ENCODE results near the gene RINL.
A peak's percentile ranks its signal among the peaks of the same experiment; 100 is the strongest.

The RINL gene
- total RNA-seq = 67.4 to 69.3 reads per million in 2 experiments

DNA sequence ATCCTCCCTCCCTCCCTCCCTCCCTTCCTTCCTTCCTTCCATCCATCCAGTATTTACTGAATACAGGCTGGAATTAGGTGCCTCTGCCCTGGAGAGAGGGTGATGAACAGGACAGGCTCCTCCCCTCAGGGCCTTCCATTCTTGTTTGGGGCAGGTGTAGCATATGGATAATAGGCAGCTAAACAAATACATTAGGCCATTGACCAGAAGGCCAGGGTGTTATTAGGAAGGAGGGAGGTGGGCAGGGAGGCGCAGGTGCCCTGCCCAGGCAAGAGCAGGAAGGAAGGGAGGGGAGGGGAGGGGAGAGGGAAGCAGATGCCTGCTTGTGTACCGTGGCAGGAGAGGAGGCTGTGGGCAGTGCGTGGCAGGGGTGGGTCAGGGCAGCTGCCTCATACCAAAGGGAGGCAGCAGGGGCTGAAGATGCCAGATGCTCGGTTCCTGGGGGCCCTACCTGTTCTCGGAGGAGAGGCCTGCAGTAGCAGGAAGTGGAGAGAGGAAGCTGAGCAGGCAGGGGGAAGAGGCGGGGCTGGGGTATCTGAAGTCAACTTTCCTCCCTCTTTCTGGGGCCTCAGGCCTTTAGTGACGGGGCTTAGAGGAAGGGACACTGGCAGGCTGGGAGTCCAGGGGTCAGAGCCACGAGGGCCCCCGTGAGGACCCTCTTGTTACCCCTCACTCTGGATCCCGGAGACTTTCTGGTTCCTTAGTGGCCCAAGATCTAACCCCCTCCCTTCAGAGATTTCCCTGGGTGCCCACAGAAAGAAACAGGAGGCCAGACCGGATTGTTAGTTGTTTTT lies at the start of gene RINL:
RINL (minus strand) TSS at position 495 of the 794 bp plus-strand sequence. CDS start 1,533 bp downstream, outside the sequence.
- DNase-seq (ENCODE audit: low read depth) = peak; percentile 56

- no peak for DNase-seq (ENCODE audit: low read depth)
Observed at GRCh38 chr19:38924388-38924787, 46.3 kb upstream of the RINL start.

- no peak for DNase-seq (ENCODE audit: low read depth)
Observed at GRCh38 chr19:38922482-38922881, 44.4 kb upstream of the RINL start.

GRCh38 chr19:38921420-38922274 lies 43.6 kb upstream of the RINL start:
- no peak for DNase-seq (ENCODE audit: low read depth)

DNA sequence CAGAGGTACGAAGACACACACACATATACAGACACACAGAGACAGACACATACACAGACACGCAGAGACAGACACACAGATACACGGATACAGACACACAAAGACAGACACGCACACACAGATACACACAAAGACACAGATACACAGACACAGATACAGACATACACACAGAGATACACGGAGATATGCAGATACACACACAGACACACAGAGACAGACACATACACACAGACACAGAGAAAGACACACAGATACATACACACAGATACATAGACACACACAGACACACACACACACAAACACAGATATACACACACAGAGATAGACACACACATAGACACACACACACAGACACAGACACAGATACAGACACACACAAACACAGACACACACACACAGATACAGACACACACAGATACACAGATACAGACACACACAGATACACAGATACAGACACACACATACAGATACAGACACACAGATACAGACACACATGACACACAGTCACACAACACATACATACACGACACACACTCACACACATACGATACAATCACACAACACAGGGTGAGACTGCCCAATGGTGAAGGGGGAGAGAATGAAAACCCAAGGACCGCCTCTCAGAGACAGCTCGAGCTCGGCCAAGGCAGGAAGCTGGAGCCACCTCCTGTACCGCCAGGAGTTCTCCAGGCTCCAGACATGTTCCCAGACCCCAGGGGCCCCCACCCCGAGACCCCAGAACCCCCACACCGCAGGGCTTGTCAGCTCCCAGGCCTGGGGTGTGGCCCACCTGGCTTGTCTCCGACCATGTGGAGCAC lies 42.7 kb upstream of the RINL start:
- no peak for DNase-seq (ENCODE audit: low read depth)

GRCh38 chr19:38919837-38920601 lies 41.9 kb upstream of the RINL start:
- no peak for DNase-seq (ENCODE audit: low read depth)

DNA sequence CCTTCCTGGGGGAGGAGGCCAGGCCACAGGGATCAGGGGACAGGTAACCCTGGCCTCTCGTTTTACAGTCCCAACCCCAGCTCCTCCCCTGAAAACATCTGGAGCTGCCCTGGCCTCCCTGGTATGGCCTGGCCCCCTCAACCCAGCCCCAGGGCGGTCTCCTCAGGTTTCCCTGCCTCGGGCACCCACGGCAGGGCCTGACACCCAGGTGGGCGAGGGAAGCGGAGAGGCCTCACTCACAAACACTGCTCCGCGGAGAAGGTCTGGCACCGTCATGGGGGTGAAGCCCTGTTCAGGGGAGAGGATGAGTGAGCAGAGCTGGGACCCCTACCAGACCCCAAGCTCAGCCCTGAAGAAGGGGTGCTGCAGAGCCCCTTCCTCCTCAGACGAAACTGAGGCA lies 40.5 kb upstream of the RINL start:
- DNase-seq (ENCODE audit: low read depth) = no peak

DNA sequence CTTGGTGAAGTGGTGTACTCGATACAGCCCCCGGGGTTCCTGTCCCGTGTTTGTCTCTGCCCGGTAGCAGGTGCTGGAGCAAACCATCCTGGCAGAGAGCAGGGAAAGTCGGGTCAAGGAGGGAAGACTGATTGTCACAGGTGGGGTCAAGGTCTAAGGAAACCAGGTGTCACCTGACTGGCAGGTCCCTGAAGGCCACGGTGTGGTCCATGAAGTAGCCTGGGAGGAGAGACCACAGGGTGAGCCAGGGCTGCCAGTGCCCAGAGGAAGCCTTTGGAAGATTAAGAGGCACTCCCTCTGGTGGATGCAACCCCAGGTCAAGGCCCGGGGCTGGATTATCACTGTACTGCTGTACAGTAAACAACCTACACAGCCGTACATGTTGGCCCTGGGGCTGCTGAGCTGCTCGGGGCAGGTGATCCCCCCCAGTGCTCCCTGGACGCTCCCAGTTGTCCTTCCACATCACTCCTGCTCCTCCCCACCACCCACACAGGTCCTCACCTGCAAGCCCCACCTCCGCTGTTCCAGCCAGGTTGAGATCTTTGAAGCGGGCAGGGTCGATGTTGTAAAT lies 39.9 kb upstream of the RINL start:
- no peak for DNase-seq (ENCODE audit: low read depth)

GRCh38 chr19:38917516-38917915 lies 39.4 kb upstream of the RINL start:
- no peak for DNase-seq (ENCODE audit: low read depth)

DNA sequence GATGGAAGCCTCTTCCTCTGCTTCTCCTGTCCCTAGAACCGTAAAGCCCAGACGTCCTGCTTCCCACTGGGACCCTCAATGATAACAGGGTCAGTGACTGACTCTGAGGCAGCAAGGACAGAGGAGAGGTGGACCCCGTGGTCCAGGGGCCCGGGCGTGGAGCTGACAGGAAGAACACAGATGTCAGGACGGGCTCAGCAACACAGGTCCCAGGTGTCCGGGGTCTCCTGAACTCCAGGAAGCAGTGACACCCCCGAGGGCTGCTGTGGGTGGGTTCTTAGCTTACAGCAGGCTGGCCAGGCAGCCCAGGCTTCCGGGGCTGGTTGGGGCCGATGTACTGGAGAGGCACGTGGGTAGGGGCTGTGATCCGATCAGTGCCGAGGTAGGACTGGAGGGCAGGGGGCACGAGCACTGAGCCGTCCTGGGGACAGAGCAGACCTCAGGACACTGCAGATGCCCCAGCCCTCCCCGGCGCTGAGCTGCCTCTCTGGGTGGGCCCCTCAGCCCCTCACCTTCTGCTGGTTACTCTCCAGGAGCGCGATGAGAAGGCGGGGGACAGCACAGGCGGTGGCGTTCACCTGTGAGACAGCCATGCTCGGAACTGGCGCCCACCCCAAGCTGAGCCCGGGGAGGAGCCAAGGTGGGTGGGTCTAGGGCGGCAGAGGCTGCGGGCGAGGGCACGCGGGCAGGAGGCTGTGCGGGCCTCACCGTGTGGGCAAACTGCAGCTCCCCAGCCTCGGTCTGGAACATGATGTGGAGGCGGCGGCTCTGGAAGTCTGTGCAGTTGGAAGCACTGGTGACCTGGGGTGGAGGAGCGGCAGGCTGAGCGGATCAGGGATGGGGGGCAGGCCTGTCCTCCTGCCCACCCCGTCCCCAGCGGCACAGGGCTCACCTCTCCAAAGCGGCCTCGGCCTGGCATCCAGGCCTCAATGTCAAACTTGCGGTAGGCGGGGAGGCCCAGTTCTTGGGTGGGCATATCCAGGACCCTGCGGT lies 37.5 kb upstream of the RINL start:
- DNase-seq (ENCODE audit: low read depth) = no peak

- DNase-seq (ENCODE audit: low read depth) = no peak
Observed at GRCh38 chr19:38913958-38914357, 35.9 kb upstream of the RINL start.

DNA sequence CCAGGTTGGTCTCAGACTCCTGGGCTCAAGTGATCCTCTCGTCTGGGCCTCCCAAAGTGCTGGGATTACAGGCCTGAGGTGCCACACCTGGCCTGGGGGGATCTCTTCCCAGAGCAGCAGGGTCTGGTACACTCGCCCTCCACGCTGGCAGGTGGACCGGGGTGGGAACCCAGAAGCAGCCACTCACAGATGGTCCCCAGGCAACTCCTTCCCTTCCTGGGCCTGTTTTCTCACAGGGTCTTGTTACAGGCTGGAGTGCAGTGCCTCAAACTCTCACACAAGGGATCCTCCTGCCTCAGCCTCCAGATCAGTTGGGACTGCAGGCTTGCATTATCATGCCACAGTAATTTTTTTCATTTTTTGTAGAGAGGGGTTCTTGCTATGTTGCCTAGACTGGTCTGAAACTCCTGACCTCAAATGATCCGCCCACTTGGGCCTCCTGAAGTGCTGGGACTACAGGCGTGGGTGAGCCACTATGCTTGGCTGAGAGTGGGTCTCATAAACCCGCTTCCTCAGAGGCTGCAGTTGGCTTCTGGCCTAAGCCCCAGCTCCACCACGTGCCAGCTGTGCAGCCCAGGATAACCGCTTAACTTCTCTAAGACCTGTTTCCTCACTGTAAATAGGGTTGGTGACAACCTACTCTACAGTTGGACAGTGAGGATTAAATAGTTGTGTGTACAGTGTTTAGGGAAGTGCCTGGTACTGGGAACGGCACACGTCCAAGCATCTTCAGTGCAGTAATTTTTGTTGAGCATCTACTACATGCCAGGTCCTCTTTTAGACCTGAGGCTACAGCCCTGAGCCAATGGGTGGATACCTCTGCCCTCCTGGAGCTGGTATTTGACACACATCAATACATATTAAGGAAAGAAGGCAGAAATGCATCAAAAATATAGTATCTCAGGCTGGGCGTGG lies 34.8 kb upstream of the RINL start:
- DNase-seq (ENCODE audit: low read depth) = no peak

DNA sequence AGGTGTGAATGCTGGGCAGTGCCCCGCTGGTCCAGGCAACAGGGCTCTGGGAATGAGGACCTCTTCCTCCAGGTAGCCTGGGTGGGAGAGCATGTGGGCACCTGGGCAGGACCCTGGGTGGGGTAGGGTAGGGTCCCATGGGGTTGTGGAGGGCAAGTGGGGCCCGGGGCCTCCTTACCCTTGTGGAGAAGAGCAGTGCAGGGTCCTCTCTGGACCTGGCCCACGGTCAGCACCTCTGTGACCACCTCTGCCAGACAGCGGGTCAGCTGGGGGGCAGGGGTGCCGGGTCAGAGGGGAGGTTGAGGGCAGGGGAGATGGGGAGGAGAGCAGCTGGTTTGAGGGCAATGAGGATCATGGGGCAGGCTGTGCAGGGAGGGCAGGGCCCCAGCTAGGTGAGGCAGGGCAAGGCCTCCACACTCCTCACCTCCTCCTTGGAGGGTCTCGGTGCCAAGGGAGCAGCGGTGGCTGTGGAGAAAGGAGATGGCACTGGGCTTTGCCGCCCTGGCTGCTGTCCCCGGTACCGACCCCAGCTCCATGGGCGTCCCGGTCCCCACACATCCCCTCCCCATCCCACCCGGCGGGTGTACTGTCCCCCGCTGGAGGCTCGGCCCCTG lies 33.4 kb upstream of the RINL start:
- DNase-seq (ENCODE audit: low read depth) = no peak

GRCh38 chr19:38910488-38910887 lies 32.4 kb upstream of the RINL start:
- no peak for DNase-seq (ENCODE audit: low read depth)

GRCh38 chr19:38908911-38909310 lies 30.8 kb upstream of the RINL start:
- no peak for DNase-seq (ENCODE audit: low read depth)

GRCh38 chr19:38907670-38908069 lies 29.6 kb upstream of the RINL start:
- DNase-seq (ENCODE audit: low read depth) = no peak

- no peak for DNase-seq (ENCODE audit: low read depth)
Observed at GRCh38 chr19:38907227-38907626, 29.2 kb upstream of the RINL start.

DNA sequence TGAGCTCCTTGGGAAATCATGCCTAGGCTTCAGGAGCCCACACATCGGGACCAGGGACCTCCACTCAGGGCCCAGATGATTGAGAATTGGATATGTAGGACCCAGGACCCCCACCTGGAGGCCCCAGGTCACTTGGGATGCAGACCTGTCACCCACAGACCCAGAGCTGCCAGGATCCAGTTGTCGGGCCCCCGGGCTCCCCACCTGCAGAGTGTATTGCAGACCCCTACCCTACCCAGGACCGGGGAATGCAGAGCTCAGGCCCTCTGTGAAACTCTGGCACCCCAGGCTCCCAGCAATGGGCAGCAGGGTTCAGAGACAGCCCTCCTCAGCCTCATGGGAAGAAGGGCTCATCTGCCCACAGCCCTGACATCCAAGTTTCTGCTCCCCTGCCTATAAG lies 27.5 kb upstream of the RINL start:
- DNase-seq (ENCODE audit: low read depth) = no peak

Measured in T follicular helper cell (primary cell).